HFF-Myc (cell line): ENCODE measurements around the gene VANGL2.

ENCODE experiments used
- DNase-seq: peaks from one replicate; pipeline ENCODE4 v3.0.0-alpha.2; 2011; ENCODE audit warnings: low read depth; ENCODE audit errors: extremely low read depth
- H3K4me3 ChIP-seq: replicated peaks from 2 replicates; pipeline ENCODE4 v1.5.1; 2011; ENCODE audit warnings: low read depth, mild to moderate bottlenecking, control low read depth, low read length
- CTCF ChIP-seq: IDR thresholded peaks from 2 replicates; pipeline ENCODE4 v1.5.1; 2012; ENCODE audit warnings: mild to moderate bottlenecking, low read depth, low read length, control low read depth; ENCODE audit errors: missing control alignments

Gene VANGL2

GRCh38 chr1:160358073-160358472 is 42.3 kb upstream of the VANGL2 start:
- H3K4me3 ChIP-seq, result no peak overlapping the region
- no peak for TF ChIP-seq CTCF
- DNase-seq, result no peak

DNA sequence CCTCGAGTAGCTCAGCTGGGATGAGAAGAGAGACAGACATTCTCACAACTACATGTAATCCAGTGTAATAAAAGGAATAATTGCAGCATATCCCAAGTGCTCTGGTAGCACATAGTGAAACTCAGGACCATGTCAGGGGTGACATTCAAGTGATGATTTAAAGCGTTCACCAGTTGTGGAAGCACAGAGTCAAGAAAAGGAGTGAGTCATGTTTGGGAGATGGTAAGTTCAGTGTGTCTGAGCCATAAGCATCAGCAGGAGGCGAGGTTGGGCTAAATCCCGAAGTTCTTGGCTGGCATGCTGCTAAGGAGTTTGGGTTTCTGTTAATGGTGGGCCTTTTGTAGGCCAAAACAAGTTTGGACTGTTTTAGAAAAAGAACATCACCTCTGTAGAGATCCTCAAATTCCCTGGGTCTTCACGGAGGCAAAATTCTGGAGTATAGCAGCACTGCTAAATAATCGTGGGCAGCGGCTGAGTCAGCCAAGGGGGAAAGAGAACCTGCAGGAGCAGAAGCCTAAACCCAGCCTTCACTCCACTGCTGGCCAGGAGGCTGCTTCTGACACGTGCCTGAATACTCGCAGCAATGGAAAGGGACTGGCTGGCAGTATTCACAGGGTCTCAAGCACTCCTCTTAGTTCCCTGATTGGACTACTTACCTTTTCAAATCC is 40.7 kb upstream of the VANGL2 start:
- DNase-seq, result no peak
- no peak overlapping the region for H3K4me3 ChIP-seq
- no peak for TF ChIP-seq CTCF

DNA sequence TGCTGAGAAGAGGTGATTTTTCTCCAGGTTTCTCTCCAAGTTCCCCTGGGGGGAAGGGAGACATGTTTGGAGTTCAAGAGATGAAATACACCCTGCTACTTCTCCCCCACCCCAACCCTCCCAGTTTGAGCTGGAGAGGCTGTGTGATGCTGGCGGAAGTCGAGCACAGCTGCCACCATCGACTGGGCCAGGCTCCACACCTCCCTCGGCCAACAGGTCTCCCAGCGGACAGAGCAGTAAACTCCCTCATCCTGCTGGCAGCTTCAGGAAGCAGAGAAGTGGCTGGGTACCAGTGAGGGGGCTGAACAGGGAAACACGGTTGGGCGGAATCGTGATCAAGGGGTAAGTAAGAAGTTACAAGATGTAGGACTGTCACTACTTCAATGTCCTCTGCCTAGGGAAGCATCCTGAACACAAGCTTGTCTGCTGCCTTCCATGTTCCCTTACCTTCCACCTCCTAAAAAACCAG is 40.1 kb upstream of the VANGL2 start:
- no peak for DNase-seq
- no peak for TF ChIP-seq CTCF
- no peak overlapping the region for H3K4me3 ChIP-seq

- TF ChIP-seq CTCF, result no peak
- H3K4me3 ChIP-seq, result no peak overlapping the region
- no peak for DNase-seq
Measured at GRCh38 chr1:160361199-160361598, 39.2 kb upstream of the VANGL2 start.

GRCh38 chr1:160361814-160362167 is 38.6 kb upstream of the VANGL2 start:
- DNase-seq, result no peak
- TF ChIP-seq CTCF, result no peak
- H3K4me3 ChIP-seq, result no peak overlapping the region

- DNase-seq, result no peak
- TF ChIP-seq CTCF, result no peak
- no peak overlapping the region for H3K4me3 ChIP-seq
Measured at GRCh38 chr1:160362168-160362957, 38.0 kb upstream of the VANGL2 start.
